NCI-H1105 treated with DMSO at 0.1 percent for 48 hours (cell line): Measurements from ENCODE around the gene ZMIZ1.

Experiments used
- DNase-seq: peaks from one replicate; lab custom pipeline; 2025; lab: John Stamatoyannopoulos, UW

The ZMIZ1 gene

GRCh38 chr10:79082631-79083596, 14.1 kb downstream of the ZMIZ1 start:
- DNase-seq = no peak

- DNase-seq = peak; percentile 19
Measured at GRCh38 chr10:79084012-79084971, 15.5 kb downstream of the ZMIZ1 start.

- DNase-seq = no peak
Measured at GRCh38 chr10:79084972-79085597, 16.3 kb downstream of the ZMIZ1 start.

- no peak for DNase-seq
Measured at GRCh38 chr10:79086822-79087221, 18.1 kb downstream of the ZMIZ1 start.

GRCh38 chr10:79087721-79088120, 19.0 kb downstream of the ZMIZ1 start:
- no peak for DNase-seq

GRCh38 chr10:79088176-79088575, 19.4 kb downstream of the ZMIZ1 start:
- no peak for DNase-seq

- DNase-seq = no peak
Measured at GRCh38 chr10:79088613-79089355, 20.0 kb downstream of the ZMIZ1 start.

- DNase-seq = no peak
Measured at GRCh38 chr10:79089632-79090031, 20.9 kb downstream of the ZMIZ1 start.

GRCh38 chr10:79090134-79090803, 21.5 kb downstream of the ZMIZ1 start:
- DNase-seq = no peak

GRCh38 chr10:79092292-79092896, 23.6 kb downstream of the ZMIZ1 start:
- no peak for DNase-seq

GRCh38 chr10:79093658-79094411, 25.1 kb downstream of the ZMIZ1 start:
- no peak for DNase-seq

GRCh38 chr10:79094412-79095175, 25.8 kb downstream of the ZMIZ1 start:
- no peak for DNase-seq

GRCh38 chr10:79095316-79095715, 26.6 kb downstream of the ZMIZ1 start:
- no peak for DNase-seq

- DNase-seq = no peak
Measured at GRCh38 chr10:79096514-79096913, 27.7 kb downstream of the ZMIZ1 start.

GRCh38 chr10:79097021-79097872, 28.5 kb downstream of the ZMIZ1 start:
- DNase-seq = no peak

GRCh38 chr10:79098061-79098460, 29.3 kb downstream of the ZMIZ1 start:
- DNase-seq = no peak

- DNase-seq = no peak
Measured at GRCh38 chr10:79098596-79099015, 29.8 kb downstream of the ZMIZ1 start.

- DNase-seq = no peak
Measured at GRCh38 chr10:79099898-79100448, 31.2 kb downstream of the ZMIZ1 start.
